DND-41 (cell line): Measurements from ENCODE around the gene HRH2.

Source experiments
- EZH2 ChIP-seq: IDR thresholded peaks from 3 replicates; pipeline ENCODE4 v1.6.1; 2012; ENCODE audit warnings: borderline replicate concordance, low read depth, mild to moderate bottlenecking, moderate library complexity, low read length, inconsistent platforms; ENCODE audit not compliant: severe bottlenecking
- TF ChIP-seq, protein P1 (sequence below): IDR thresholded peaks from 2 replicates; pipeline ENCODE4 v1.5.1; 2012; ENCODE audit warnings: borderline replicate concordance, low read length, moderate library complexity, mild to moderate bottlenecking; ENCODE audit not compliant: poor library complexity, severe bottlenecking; ENCODE audit errors: extremely low read depth

DNA sequence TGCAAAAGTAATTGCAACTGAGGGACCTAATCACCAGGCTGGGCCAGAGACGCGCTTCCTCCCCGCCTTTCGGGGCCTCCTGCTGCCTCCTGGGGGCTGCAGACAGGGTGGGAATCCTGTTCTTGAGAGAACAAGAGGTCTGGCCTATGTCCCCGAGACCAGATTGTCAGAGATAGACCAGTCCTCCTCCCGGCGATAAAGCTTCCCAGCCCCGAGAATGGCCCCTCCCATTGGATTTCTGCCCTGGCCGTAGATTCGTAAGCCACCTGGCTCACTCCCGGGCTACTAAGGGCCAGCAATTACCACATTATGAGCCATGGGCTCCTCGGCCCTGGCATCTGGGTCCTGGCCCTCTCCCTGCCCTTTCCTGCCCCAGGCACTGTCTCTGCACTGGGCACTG lies 70.4 kb downstream of the HRH2 start:
- TF ChIP-seq, protein P1, sequence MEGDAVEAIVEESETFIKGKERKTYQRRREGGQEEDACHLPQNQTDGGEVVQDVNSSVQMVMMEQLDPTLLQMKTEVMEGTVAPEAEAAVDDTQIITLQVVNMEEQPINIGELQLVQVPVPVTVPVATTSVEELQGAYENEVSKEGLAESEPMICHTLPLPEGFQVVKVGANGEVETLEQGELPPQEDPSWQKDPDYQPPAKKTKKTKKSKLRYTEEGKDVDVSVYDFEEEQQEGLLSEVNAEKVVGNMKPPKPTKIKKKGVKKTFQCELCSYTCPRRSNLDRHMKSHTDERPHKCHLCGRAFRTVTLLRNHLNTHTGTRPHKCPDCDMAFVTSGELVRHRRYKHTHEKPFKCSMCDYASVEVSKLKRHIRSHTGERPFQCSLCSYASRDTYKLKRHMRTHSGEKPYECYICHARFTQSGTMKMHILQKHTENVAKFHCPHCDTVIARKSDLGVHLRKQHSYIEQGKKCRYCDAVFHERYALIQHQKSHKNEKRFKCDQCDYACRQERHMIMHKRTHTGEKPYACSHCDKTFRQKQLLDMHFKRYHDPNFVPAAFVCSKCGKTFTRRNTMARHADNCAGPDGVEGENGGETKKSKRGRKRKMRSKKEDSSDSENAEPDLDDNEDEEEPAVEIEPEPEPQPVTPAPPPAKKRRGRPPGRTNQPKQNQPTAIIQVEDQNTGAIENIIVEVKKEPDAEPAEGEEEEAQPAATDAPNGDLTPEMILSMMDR, result no peak
- TF ChIP-seq EZH2, result no peak
